K562 (cell line): ENCODE measurements around the gene B3GAT3. TPM values are rescaled to one million over a fixed set of nuclear protein-coding genes. Genes with fewer than 3 reads are reported as not detected.
A peak's percentile ranks its signal among the peaks of the same experiment; 100 is the strongest.

ENCODE experiments used
- ARID2 ChIP-seq: fragments of 450-650 bp; IDR thresholded peaks from 2 replicates; pipeline ENCODE4 v1.6.1; 2017; ENCODE audit warnings: antibody characterized with exemption, mild to moderate bottlenecking
- ATF1 ChIP-seq, 2 experiments: fragments of 450-650 bp in 1 of 2; IDR thresholded peaks; 2 replicates each; pipeline ENCODE4 v1.6.1; 2016; ENCODE audit warnings: missing compliant biosample characterization in 1 of 2, missing genetic modification characterization in 1 of 2
- BCOR ChIP-seq: fragments of 450-650 bp; IDR thresholded peaks from 2 replicates; pipeline ENCODE4 v1.6.1; 2016
- BDP1 ChIP-seq: IDR thresholded peaks from 3 replicates; pipeline ENCODE4 v1.6.1; 2011; ENCODE audit not compliant: insufficient read length, insufficient read depth
- CSDE1 ChIP-seq, 2 experiments: fragments of 450-650 bp; IDR thresholded peaks; 2 replicates each; pipeline ENCODE4 v1.6.1; 2016; ENCODE audit warnings: mild to moderate bottlenecking in 1 of 2
- ELF4 ChIP-seq: fragments of 450-650 bp; formaldehyde crosslinking; IDR thresholded peaks from 2 replicates; pipeline ENCODE4 v1.4.0; 2022; ENCODE audit warnings: missing genetic modification characterization
- EP400 ChIP-seq: fragments of 450-650 bp; IDR thresholded peaks from 2 replicates; pipeline ENCODE4 v1.6.1; 2017; ENCODE audit warnings: antibody characterized with exemption, mild to moderate bottlenecking, moderate library complexity
- ETV5 ChIP-seq: sonication (generic); formaldehyde crosslinking; IDR thresholded peaks from 2 replicates; pipeline ENCODE4 v1.4.0; 2020; ENCODE audit warnings: low read depth, mild to moderate bottlenecking, missing genetic modification reagents
- ILF3 ChIP-seq: fragments of 450-650 bp; IDR thresholded peaks from 2 replicates; pipeline ENCODE4 v1.6.1; 2018; ENCODE audit warnings: antibody characterized with exemption, mild to moderate bottlenecking, moderate library complexity, borderline replicate concordance
- JUNB ChIP-seq: fragments of 450-650 bp; formaldehyde crosslinking; conservative IDR thresholded peaks from 2 replicates; pipeline ENCODE4 v1.4.0; 2020; ENCODE audit warnings: mild to moderate bottlenecking
- MCM2 ChIP-seq: fragments of 450-650 bp; IDR thresholded peaks from 2 replicates; pipeline ENCODE4 v1.6.1; 2017; ENCODE audit warnings: low read depth, mild to moderate bottlenecking
- NCOA1 ChIP-seq: fragments of 450-650 bp; IDR thresholded peaks from 2 replicates; pipeline ENCODE4 v1.6.1; 2016; ENCODE audit warnings: low read depth
- NFXL1 ChIP-seq: fragments of 450-650 bp; formaldehyde crosslinking; IDR thresholded peaks from 2 replicates; pipeline ENCODE4 v1.4.0; 2021; ENCODE audit warnings: mild to moderate bottlenecking
- PURB ChIP-seq: sonication (generic); formaldehyde crosslinking; IDR thresholded peaks from 2 replicates; pipeline ENCODE4 v1.9.0; 2021; ENCODE audit warnings: low read depth, mild to moderate bottlenecking, missing genetic modification reagents
- RAD21 ChIP-seq, 2 experiments: fragments of 250-450 bp in 1 of 2; fragments of 450-650 bp in 1 of 2; sonication (Bioruptor Pico) in 1 of 2; formaldehyde crosslinking in 1 of 2; IDR thresholded peaks in 1 of 2; conservative IDR thresholded peaks in 1 of 2; 2 replicates each; pipeline versions ENCODE4 v1.4.0 to v1.8.0; 2020 to 2022; ENCODE audit warnings: mild to moderate bottlenecking in 2 of 2, moderate library complexity in 1 of 2
- RNF2 ChIP-seq: sonication (generic); IDR thresholded peaks from 2 replicates; pipeline ENCODE4 v1.6.1; 2016
- SMAD4 ChIP-seq: fragments of 250-450 bp; sonication (Bioruptor Pico); conservative IDR thresholded peaks from 2 replicates; pipeline ENCODE4 v1.8.0; 2021; ENCODE audit warnings: inconsistent platforms, mild to moderate bottlenecking, moderate library complexity
- SNRNP70 ChIP-seq: fragments of 200-400 bp; formaldehyde crosslinking; optimal IDR thresholded peaks from 2 replicates; pipeline ENCODE3; 2017; ENCODE audit warnings: low read depth, low read length
- SRSF1 ChIP-seq: fragments of 200-400 bp; formaldehyde crosslinking; IDR thresholded peaks from 2 replicates; pipeline ENCODE4 v1.6.1; 2017; ENCODE audit warnings: mild to moderate bottlenecking, low read depth, low read length, moderate library complexity
- TAF7 ChIP-seq: fragments of 450-650 bp; IDR thresholded peaks from 2 replicates; pipeline ENCODE4 v1.6.1; 2016; ENCODE audit warnings: missing genetic modification characterization, missing compliant biosample characterization
- TEAD2 ChIP-seq: fragments of 450-650 bp; IDR thresholded peaks from 2 replicates; pipeline ENCODE4 v1.6.1; 2016; ENCODE audit warnings: missing genetic modification characterization, control low read depth, missing compliant biosample characterization
- TEAD4 ChIP-seq, 2 experiments: sonication (generic) in 1 of 2; formaldehyde crosslinking in 1 of 2; IDR thresholded peaks; 2 replicates each; pipeline versions ENCODE4 v1.6.1 to v1.8.0; 2012 to 2022; ENCODE audit warnings: borderline replicate concordance in 1 of 2, inconsistent platforms in 1 of 2, low read length in 1 of 2, mild to moderate bottlenecking in 1 of 2, missing genetic modification reagents in 1 of 2
- THRAP3 ChIP-seq: fragments of 450-650 bp; IDR thresholded peaks from 2 replicates; pipeline ENCODE4 v1.6.1; 2016; ENCODE audit warnings: mild to moderate bottlenecking, inconsistent platforms, borderline replicate concordance
- ZNF121 ChIP-seq: sonication (generic); formaldehyde crosslinking; conservative IDR thresholded peaks from 2 replicates; pipeline ENCODE4 v1.8.0; 2022; ENCODE audit warnings: missing genetic modification reagents
- ZNF717 ChIP-seq: fragments of 250-450 bp; sonication (Bioruptor Pico); IDR thresholded peaks from 2 replicates; pipeline ENCODE4 v1.5.0; 2021
- ZNF830 ChIP-seq: fragments of 250-450 bp; sonication (Bioruptor Pico); IDR thresholded peaks from 2 replicates; pipeline ENCODE4 v1.5.0; 2021; ENCODE audit warnings: mild to moderate bottlenecking
- polyA plus RNA-seq, 8 experiments: library from polyadenylated mRNA; depleted of rRNA in 4 of 8; stranded (reverse) in 5 of 8; unstranded in 3 of 8; fragments of >200 nt; fragmentation: Nextera tagmentation in 2 of 8; fragmentation: Illumina TruSeq in 1 of 8; extraction: Ambion mirVana in 2 of 8; extraction: Trizol in 1 of 8; gene quantifications; 2 replicates each; pipeline versions ENCODE4 v1.2.1 to v1.2.3, GENCODE V29; 2011 to 2014; ENCODE audit warnings: inconsistent platforms in 1 of 8, missing spikeins in 1 of 8
- total RNA-seq, 7 experiments: library from RNA; depleted of rRNA in 6 of 7; stranded (reverse); fragments of >200 nt in 6 of 7; fragmentation: Illumina TruSeq in 2 of 7; extraction: Trizol in 2 of 7; gene quantifications; 2 replicates each; pipeline versions ENCODE4 v1.2.1 to v1.2.3, GENCODE V29; 2011 to 2021; ENCODE audit warnings: low replicate concordance in 1 of 7
- TF ChIP-seq, protein P1 (sequence below): fragments of 250-450 bp; sonication (Bioruptor Pico); IDR thresholded peaks from 2 replicates; pipeline ENCODE4 v1.4.0; 2020; ENCODE audit warnings: mild to moderate bottlenecking, moderate library complexity

B3GAT3 gene
- total and polyA plus RNA-seq, 9 of the 15 experiments (the other 6 are each of a cell fraction or from before 2014, with no cell fraction given), result 0.30 to 64.0 (median 21.4) TPM

DNA sequence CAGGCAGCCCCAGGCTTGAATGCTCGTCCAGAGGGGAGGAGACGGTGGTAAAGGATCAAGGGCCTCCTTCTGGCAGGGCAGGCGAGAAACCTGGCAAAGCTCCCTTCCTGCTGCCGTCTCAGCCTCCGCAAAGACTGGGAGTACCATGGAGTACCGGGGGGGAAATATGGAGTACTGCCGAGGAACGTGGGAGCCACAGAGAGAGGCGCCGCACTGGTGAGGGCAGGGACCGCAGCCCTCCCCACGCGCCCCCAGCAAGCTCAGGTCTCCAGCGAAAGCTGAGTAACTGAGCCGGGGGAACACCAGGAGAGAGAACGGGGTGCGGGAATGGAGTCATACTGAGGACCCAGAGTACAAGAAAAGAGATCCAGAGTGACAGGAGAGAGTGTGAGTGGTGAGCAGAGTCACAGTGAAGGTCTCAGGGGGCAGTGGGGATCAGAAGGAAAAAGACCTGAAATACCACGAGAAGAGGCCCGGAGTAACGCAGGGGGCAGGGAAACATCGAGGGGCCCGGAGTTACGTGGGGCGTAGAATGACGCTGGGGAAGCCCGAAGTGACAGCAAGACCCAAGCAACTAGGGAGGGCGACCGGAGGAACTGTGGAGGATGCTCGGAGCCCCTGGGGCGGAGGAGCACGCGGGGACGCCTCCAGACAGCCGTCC is 10.0 kb downstream of the B3GAT3 start (continued):
- TF ChIP-seq, protein P1, sequence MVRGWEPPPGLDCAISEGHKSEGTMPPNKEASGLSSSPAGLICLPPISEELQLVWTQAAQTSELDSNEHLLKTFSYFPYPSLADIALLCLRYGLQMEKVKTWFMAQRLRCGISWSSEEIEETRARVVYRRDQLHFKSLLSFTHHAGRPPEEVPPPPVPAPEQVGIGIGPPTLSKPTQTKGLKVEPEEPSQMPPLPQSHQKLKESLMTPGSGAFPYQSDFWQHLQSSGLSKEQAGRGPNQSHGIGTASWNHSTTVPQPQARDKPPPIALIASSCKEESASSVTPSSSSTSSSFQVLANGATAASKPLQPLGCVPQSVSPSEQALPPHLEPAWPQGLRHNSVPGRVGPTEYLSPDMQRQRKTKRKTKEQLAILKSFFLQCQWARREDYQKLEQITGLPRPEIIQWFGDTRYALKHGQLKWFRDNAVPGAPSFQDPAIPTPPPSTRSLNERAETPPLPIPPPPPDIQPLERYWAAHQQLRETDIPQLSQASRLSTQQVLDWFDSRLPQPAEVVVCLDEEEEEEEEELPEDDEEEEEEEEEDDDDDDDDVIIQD (CRISPR knock-in tag), result no peak
- TF ChIP-seq ETV5 (CRISPR knock-in tag) (no peak), ZNF717 (CRISPR knock-in tag) (no peak), EP400 (peak; percentile 55), ILF3 (no peak), RNF2 (no peak), JUNB (CRISPR knock-in tag) (no peak), TEAD4 (IDR thresholded peaks at IDR 0.05; ENCODE audit: low read length) (peak; percentile 3; the same call in 1 of the 2 replicates), TEAD4 (CRISPR knock-in tag; IDR thresholded peaks at IDR 0.05; ENCODE audit: borderline replicate concordance) (no peak), ATF1 (CRISPR knock-in tag; IDR thresholded peaks at IDR 0.05) (no peak), ATF1 (tag; IDR thresholded peaks at IDR 0.05) (peak; percentile 55), ARID2 (peak; percentile 34; the same call in 1 of the 2 replicates), NCOA1 (no peak), BDP1 (no peak), ZNF830 (CRISPR knock-in tag) (no peak), TAF7 (tag) (no peak; the same call in 1 of the 2 replicates), PURB (CRISPR knock-in tag) (no peak), CSDE1 (IDR thresholded peaks at IDR 0.05) (no peak), SRSF1 (no peak), SNRNP70 (no peak), TEAD2 (tag) (no peak), RAD21 (CRISPR knock-in tag; conservative IDR thresholded peaks at IDR 0.05 in 1 of 2, IDR thresholded peaks at IDR 0.05 in 1 of 2) (peak in 1 of 2 experiments; percentile 13; a peak in 1 of 4 replicates), NFXL1 (CRISPR knock-in tag) (no peak), THRAP3 (no peak), ELF4 (0 out of 2 replicates have a peak, but pooled peaks have one; percentile 27), MCM2 (no peak), BCOR (peak; percentile 93), ZNF121 (CRISPR knock-in tag) (no peak), SMAD4 (CRISPR knock-in tag) (no peak)
- TF ChIP-seq, all 486 proteins: peak for 75
